Cortex of kidney (tissue), 1 donor: ENCODE results near the gene CLIP2.
"Not testable (repeated sequence)": the region's sequence is repeated elsewhere in the genome, so short reads cannot be mapped to it uniquely, and the experiment has no call there.

Experiments
- DNase-seq: peaks from one replicate; lab custom pipeline; 2025; lab: John Stamatoyannopoulos, UW

CLIP2 gene

GRCh38 chr7:74371381-74372341 is 82.5 kb downstream of the CLIP2 start:
- DNase-seq, result no peak

- DNase-seq, result no peak
These were observed 83.4 kb downstream of the CLIP2 start for GRCh38 chr7:74372511-74373111.

- DNase-seq, result no peak
These were observed 84.3 kb downstream of the CLIP2 start for GRCh38 chr7:74373536-74373935.

GRCh38 chr7:74375726-74376220 is 86.6 kb downstream of the CLIP2 start:
- DNase-seq, result no peak

GRCh38 chr7:74376256-74377036 is 87.2 kb downstream of the CLIP2 start:
- no peak for DNase-seq

- DNase-seq, result no peak
These were observed 90.7 kb downstream of the CLIP2 start for GRCh38 chr7:74379938-74380337.

- no peak for DNase-seq
These were observed 91.5 kb downstream of the CLIP2 start for GRCh38 chr7:74380720-74381119.

GRCh38 chr7:74384086-74384485 is 94.9 kb downstream of the CLIP2 start:
- not testable (repeated sequence) for DNase-seq

- DNase-seq, result not testable (repeated sequence)
These were observed 95.6 kb downstream of the CLIP2 start for GRCh38 chr7:74384854-74385253.

- DNase-seq, result no peak
These were observed 98.4 kb downstream of the CLIP2 start for GRCh38 chr7:74387606-74388005.

GRCh38 chr7:74388880-74389415 is 99.7 kb downstream of the CLIP2 start:
- no peak for DNase-seq

- DNase-seq, result not testable (repeated sequence)
These were observed 104.5 kb downstream of the CLIP2 start for GRCh38 chr7:74393722-74394121.

- DNase-seq, result not testable (repeated sequence)
These were observed 105.4 kb downstream of the CLIP2 start for GRCh38 chr7:74394601-74395000.

GRCh38 chr7:74395745-74396311 is 106.6 kb downstream of the CLIP2 start:
- DNase-seq, result no peak

GRCh38 chr7:74396993-74397392 is 107.8 kb downstream of the CLIP2 start:
- DNase-seq, result no peak

- no peak for DNase-seq
These were observed 109.2 kb downstream of the CLIP2 start for GRCh38 chr7:74398426-74398825.

GRCh38 chr7:74399006-74399405 is 109.8 kb downstream of the CLIP2 start:
- DNase-seq, result no peak

- DNase-seq, result no peak
These were observed 111.4 kb downstream of the CLIP2 start for GRCh38 chr7:74400420-74401136.

- DNase-seq, result no peak
These were observed 112.1 kb downstream of the CLIP2 start for GRCh38 chr7:74401137-74401859.

GRCh38 chr7:74402668-74403067 is 113.5 kb downstream of the CLIP2 start:
- DNase-seq, result not testable (repeated sequence)
